ENCODE measurements around the gene MYDGF.
"Not testable (repeated sequence)": the region's sequence is repeated elsewhere in the genome, so short reads cannot be mapped to it uniquely, and the experiment has no call there.

The MYDGF gene

GRCh38 chr19:4669723-4670480 lies at the start of gene MYDGF:
Gene MYDGF (minus strand): TSS chr19:4670342. CDS start chr19:4670334, 8 bp downstream.
- peak; percentile 88 for DNase-seq

GRCh38 chr19:4719499-4719866 lies 49.3 kb upstream of the MYDGF start:
- no peak for DNase-seq

- no peak for DNase-seq
These were observed 48.0 kb upstream of the MYDGF start for GRCh38 chr19:4717966-4718701.

GRCh38 chr19:4717191-4717965 lies 47.2 kb upstream of the MYDGF start:
- DNase-seq = peak; percentile 87

GRCh38 chr19:4715529-4716221 lies 45.5 kb upstream of the MYDGF start:
- no peak for DNase-seq

- not testable (repeated sequence) for DNase-seq
These were observed 45.0 kb upstream of the MYDGF start for GRCh38 chr19:4715178-4715528.

- no peak for DNase-seq
These were observed 43.9 kb upstream of the MYDGF start for GRCh38 chr19:4714016-4714415.

- DNase-seq = peak; percentile 99
These were observed 43.3 kb upstream of the MYDGF start for GRCh38 chr19:4713384-4713951.

- DNase-seq = no peak
These were observed 42.6 kb upstream of the MYDGF start for GRCh38 chr19:4712771-4713170.

- DNase-seq = no peak
These were observed 41.1 kb upstream of the MYDGF start for GRCh38 chr19:4711211-4711610.

GRCh38 chr19:4710281-4710600 lies 40.1 kb upstream of the MYDGF start:
- no peak for DNase-seq

GRCh38 chr19:4709440-4710280 lies 39.5 kb upstream of the MYDGF start:
- peak; percentile 32 for DNase-seq

GRCh38 chr19:4707956-4708650 lies 38.0 kb upstream of the MYDGF start:
- DNase-seq = peak; percentile 53

- DNase-seq = no peak
These were observed 37.2 kb upstream of the MYDGF start for GRCh38 chr19:4707322-4707721.

- no peak for DNase-seq
These were observed 35.4 kb upstream of the MYDGF start for GRCh38 chr19:4705413-4706131.

- DNase-seq = no peak
These were observed 34.2 kb upstream of the MYDGF start for GRCh38 chr19:4704317-4704673.

GRCh38 chr19:4703671-4704316 lies 33.7 kb upstream of the MYDGF start:
- no peak for DNase-seq

GRCh38 chr19:4702764-4703163 lies 32.6 kb upstream of the MYDGF start:
- DNase-seq = no peak

GRCh38 chr19:4701557-4701956 lies 31.4 kb upstream of the MYDGF start:
- DNase-seq = no peak

- no peak for DNase-seq
These were observed 30.5 kb upstream of the MYDGF start for GRCh38 chr19:4700693-4700970.
